CD14-positive monocyte (primary cell): ENCODE data around the gene PPIE. TPM values are rescaled to one million over a fixed set of nuclear protein-coding genes. Genes with fewer than 3 reads are reported as not detected.
"Not testable (repeated sequence)": the region's sequence is repeated elsewhere in the genome, so short reads cannot be mapped to it uniquely, and the experiment has no call there.

Experiments
- DNase-seq, 3 donors: peaks; one replicate each; pipeline ENCODE4 v3.0.0-alpha.2; 2011 to 2022
- H2AFZ ChIP-seq: 2 replicates; pipeline ENCODE4 v1.6.0; 2012; ENCODE audit warnings: mild to moderate bottlenecking, low read depth, low read length, inconsistent platforms; ENCODE audit not compliant: insufficient read depth, poor library complexity, severe bottlenecking
- H3K27ac ChIP-seq, 2 donors: 1 replicate in 1 of 2; 2 replicates in 1 of 2; pipeline ENCODE4 v1.5.1; 2012 to 2013; ENCODE audit warnings: low read length in 2 of 2, control low read depth in 1 of 2, inconsistent platforms in 1 of 2, low read depth in 1 of 2, mild to moderate bottlenecking in 1 of 2
- H3K27me3 ChIP-seq, 2 donors: one replicate each; pipeline versions ENCODE4 v1.6.0 to v1.6.1; 2011 to 2013; ENCODE audit warnings: low read length in 2 of 2; ENCODE audit not compliant: control insufficient read depth in 2 of 2, insufficient read depth in 2 of 2
- H3K36me3 ChIP-seq, 2 donors: replicated peaks in 1 of 2; 1 replicate in 1 of 2; 2 replicates in 1 of 2; pipeline versions ENCODE4 v1.5.1 to v1.6.1; 2012 to 2013; ENCODE audit warnings: low read length in 2 of 2, control low read depth in 1 of 2, inconsistent platforms in 1 of 2, mild to moderate bottlenecking in 1 of 2; ENCODE audit not compliant: insufficient read depth in 2 of 2, control insufficient read depth in 1 of 2
- H3K4me1 ChIP-seq, 2 donors: 1 replicate in 1 of 2; 2 replicates in 1 of 2; pipeline versions ENCODE4 v1.5.1 to v1.6.1; 2012 to 2013; ENCODE audit warnings: low read length in 2 of 2, control low read depth in 1 of 2, inconsistent platforms in 1 of 2, mild to moderate bottlenecking in 1 of 2, moderate library complexity in 1 of 2; ENCODE audit not compliant: insufficient read depth in 2 of 2, control insufficient read depth in 1 of 2
- H3K4me2 ChIP-seq: replicated peaks from 2 replicates; pipeline ENCODE3; 2012; ENCODE audit warnings: low read length, moderate library complexity, mild to moderate bottlenecking; ENCODE audit not compliant: poor library complexity, severe bottlenecking; ENCODE audit errors: extremely low read depth
- H3K4me3 ChIP-seq, 3 experiments: fragments of 200-600 bp in 1 of 3; sonication (generic) in 1 of 3; replicated peaks in 1 of 3; 1 replicate in 2 of 3; 2 replicates in 1 of 3; pipeline ENCODE4 v1.5.1; 2011 to 2013; ENCODE audit warnings: low read length in 3 of 3, mild to moderate bottlenecking in 3 of 3, control low read depth in 2 of 3, low read depth in 2 of 3, inconsistent platforms in 1 of 3, moderate library complexity in 1 of 3
- H3K79me2 ChIP-seq: 2 replicates; pipeline ENCODE4 v1.6.0; 2012; ENCODE audit warnings: mild to moderate bottlenecking, control low read depth, inconsistent platforms, low read length, moderate library complexity; ENCODE audit not compliant: insufficient read depth
- H3K9ac ChIP-seq: 2 replicates; pipeline ENCODE4 v1.6.0; 2017; ENCODE audit warnings: low read length, mild to moderate bottlenecking; ENCODE audit not compliant: insufficient read depth, poor library complexity, severe bottlenecking
- H3K9me3 ChIP-seq, 2 donors: replicated peaks in 1 of 2; 1 replicate in 1 of 2; 2 replicates in 1 of 2; pipeline versions ENCODE4 v1.5.1 to v1.6.1; 2012 to 2013; ENCODE audit warnings: low read length in 2 of 2, control low read depth in 1 of 2; ENCODE audit not compliant: control insufficient read depth in 1 of 2, insufficient read depth in 1 of 2
- H4K20me1 ChIP-seq: 2 replicates; pipeline ENCODE4 v1.6.0; 2012; ENCODE audit warnings: mild to moderate bottlenecking, low read length, control low read depth, moderate library complexity; ENCODE audit not compliant: insufficient read depth
- H3K27ac Mint-ChIP-seq, 7 donors: one replicate each; pipeline ENCODE4 v1.8.0; 2020; ENCODE audit warnings: mild to moderate bottlenecking in 7 of 7, mixed read lengths in 7 of 7, moderate library complexity in 6 of 7, inconsistent platforms in 2 of 7
- H3K27me3 Mint-ChIP-seq, 3 donors: one replicate each; pipeline ENCODE4 v1.8.0; 2021 to 2022; ENCODE audit warnings: low read depth in 3 of 3, mild to moderate bottlenecking in 3 of 3, mixed read lengths in 3 of 3, moderate library complexity in 3 of 3, inconsistent platforms in 1 of 3
- H3K36me3 Mint-ChIP-seq, 2 donors: one replicate each; pipeline ENCODE4 v1.8.0; 2020; ENCODE audit warnings: mixed read lengths in 2 of 2, inconsistent platforms in 1 of 2, mild to moderate bottlenecking in 1 of 2
- H3K4me1 Mint-ChIP-seq: one replicate; pipeline ENCODE4 v1.8.0; 2020; ENCODE audit warnings: mild to moderate bottlenecking, mixed read lengths
- H3K4me3 Mint-ChIP-seq, 2 donors: one replicate each; pipeline ENCODE4 v1.8.0; 2020; ENCODE audit warnings: mild to moderate bottlenecking in 2 of 2, mixed read lengths in 2 of 2, moderate library complexity in 1 of 2
- H3K9me3 Mint-ChIP-seq, 7 donors: one replicate each; pipeline ENCODE4 v1.8.0; 2020 to 2022; ENCODE audit warnings: mixed read lengths in 7 of 7, mild to moderate bottlenecking in 6 of 7, moderate library complexity in 6 of 7, inconsistent platforms in 2 of 7
- WGBS: methylation state at CpG from one replicate; pipeline ENCODE4 v1.1.5; 2013; ENCODE audit warnings: missing lambda C conversion rate; ENCODE audit not compliant: insufficient coverage; 5-methylcytosine and 5-hydroxymethylcytosine counted together
- intact Hi-C, 2 donors: fragments of 100-400 bp; cut with micrococcal nuclease; formaldehyde crosslinking; loops; one replicate each; pipeline versions ENCODE4 v1.15.0 to v1.15.1; 2023
- polyA plus RNA-seq, 3 donors: library from polyadenylated mRNA; depleted of rRNA in 1 of 3; unstranded in 2 of 3; stranded (reverse) in 1 of 3; fragments of 300-500 nt in 2 of 3; fragments of >200 nt in 1 of 3; fragmentation: Illumina TruSeq in 2 of 3; gene quantifications; 1 replicate in 2 of 3; 2 replicates in 1 of 3; pipeline ENCODE4 v1.2.3, GENCODE V29; 2012 to 2021

The PPIE gene
- polyA plus RNA-seq, 3 donors: 48.8 to 55.9 (median 48.9) TPM

- H3K79me2 ChIP-seq, H3K27me3 Mint-ChIP-seq, H3K9ac ChIP-seq, H4K20me1 ChIP-seq, H3K4me1 ChIP-seq, H3K9me3 ChIP-seq, DNase-seq, H3K36me3 ChIP-seq, intact Hi-C loops, H3K4me1 Mint-ChIP-seq, H3K36me3 Mint-ChIP-seq, H3K27ac ChIP-seq, H2AFZ ChIP-seq, H3K27me3 ChIP-seq, H3K9me3 Mint-ChIP-seq: not testable (repeated sequence)
- H3K4me3 Mint-ChIP-seq: peak within 1 kb of the TSS; percentile 83 to 97
- H3K27ac Mint-ChIP-seq: peak within 1 kb of the TSS in 1 of 7 donors; percentile 24
- Histone ChIP-seq H3K4me2 (peak within 1 kb of the TSS; percentile 29), H3K4me3 (peak within 1 kb of the TSS in 2 of 3 experiments; percentile 28 to 40)
- WGBS: 2% methylated on average over 10 of the region's 57 CpGs
Observed at GRCh38 chr1:39771022-39771532, 32.4 kb downstream of the PPIE start, which contains the start of gene OXCT2. TSS of gene OXCT2 (minus strand) at chr1:39771348. CDS start at chr1:39771255, 93 bp downstream.

- H3K4me3 Mint-ChIP-seq, H3K9me3 Mint-ChIP-seq, DNase-seq, intact Hi-C loops, H3K79me2 ChIP-seq, H3K4me3 ChIP-seq, H3K4me1 ChIP-seq, H3K27me3 Mint-ChIP-seq, H2AFZ ChIP-seq, H3K27me3 ChIP-seq, H3K27ac ChIP-seq, H4K20me1 ChIP-seq, H3K27ac Mint-ChIP-seq, H3K36me3 Mint-ChIP-seq, H3K9me3 ChIP-seq, H3K9ac ChIP-seq, H3K4me2 ChIP-seq, H3K4me1 Mint-ChIP-seq, H3K36me3 ChIP-seq: not testable (repeated sequence)
- WGBS: no CpG with 5 or more reads among the region's 23 CpGs
Observed at GRCh38 chr1:39773369-39773979, 34.8 kb downstream of the PPIE start.

- H3K36me3 ChIP-seq, H3K27me3 ChIP-seq, H3K4me3 Mint-ChIP-seq, DNase-seq, H3K4me3 ChIP-seq, H3K36me3 Mint-ChIP-seq, H4K20me1 ChIP-seq, H3K9me3 ChIP-seq, H3K4me2 ChIP-seq, intact Hi-C loops, H2AFZ ChIP-seq, H3K9ac ChIP-seq, H3K27ac Mint-ChIP-seq, H3K27ac ChIP-seq, H3K9me3 Mint-ChIP-seq, H3K27me3 Mint-ChIP-seq, H3K79me2 ChIP-seq: not testable (repeated sequence)
- WGBS: 97% methylated on average over 8 of the region's 11 CpGs
- H3K4me1 Mint-ChIP-seq: peaks cover 15% of the 10 kb centered on the region
- peaks cover 4 to 12% of the 10 kb centered on the region in 2 donors for H3K4me1 ChIP-seq
Observed at GRCh38 chr1:39775141-39775540, 36.5 kb downstream of the PPIE start.

GRCh38 chr1:39775676-39776399 lies 37.2 kb downstream of the PPIE start:
- H3K4me1 ChIP-seq: peaks cover 4 to 12% of the 10 kb centered on the region in 2 donors
- H3K27ac Mint-ChIP-seq, H3K9me3 Mint-ChIP-seq, H3K9me3 ChIP-seq, H3K36me3 Mint-ChIP-seq, H3K79me2 ChIP-seq, H3K27ac ChIP-seq, DNase-seq, H2AFZ ChIP-seq, H4K20me1 ChIP-seq, H3K36me3 ChIP-seq, intact Hi-C loops, H3K27me3 ChIP-seq, H3K27me3 Mint-ChIP-seq, H3K4me3 ChIP-seq, H3K9ac ChIP-seq, H3K4me2 ChIP-seq: not testable (repeated sequence)
- peaks cover 14% of the 10 kb centered on the region for H3K4me1 Mint-ChIP-seq
- 60% methylated on average over 2 of the region's 20 CpGs for WGBS
- H3K4me3 Mint-ChIP-seq: peak overlapping the region in 1 of 2 donors; percentile 1
